ENCODE results near the gene TNS3.
"Not testable (repeated sequence)": the region's sequence is repeated elsewhere in the genome, so short reads cannot be mapped to it uniquely, and the experiment has no call there.

Gene TNS3

DNA sequence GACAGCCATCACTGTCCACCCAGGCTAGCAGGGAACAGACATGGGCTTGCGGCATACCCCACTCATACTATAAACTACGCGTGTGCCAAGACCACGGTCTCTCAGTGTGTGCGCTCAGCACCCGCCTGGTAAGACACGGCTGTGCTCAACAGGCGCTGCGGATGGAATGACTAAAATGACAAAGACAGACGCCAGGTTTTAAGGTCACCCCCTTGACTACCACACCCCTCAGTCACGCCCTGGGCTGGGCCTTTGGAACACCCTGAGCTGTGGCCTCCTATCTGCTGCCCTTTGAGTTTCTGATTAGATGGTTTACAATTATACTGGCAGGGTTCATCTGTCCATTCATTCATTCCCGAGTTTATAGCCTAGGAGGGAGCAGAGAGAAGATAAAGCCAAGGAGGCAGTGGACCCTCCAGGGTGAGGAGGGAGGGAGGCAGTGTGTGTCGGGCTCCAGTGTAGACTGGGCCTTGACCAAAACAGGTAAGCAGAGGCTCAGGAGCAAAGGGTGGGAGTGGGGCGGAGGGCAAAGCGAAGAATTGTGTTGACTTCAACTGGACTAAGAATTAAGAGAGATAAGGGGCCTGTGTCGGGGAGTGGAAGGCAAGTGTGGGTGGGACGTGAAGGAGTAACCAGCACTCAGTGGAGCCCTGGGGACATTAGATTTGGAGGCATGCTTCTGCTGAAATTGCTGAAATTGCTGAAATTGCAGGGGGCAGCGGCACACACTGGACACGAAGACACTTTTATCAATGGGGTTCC, 35.0 kb downstream of the TNS3 start:
- no peaks in the 10 kb centered on the region for H3K9me3 Mint-ChIP-seq
- no peak overlapping the region for H3K27ac Mint-ChIP-seq (ENCODE audit: low read depth)
- H3K4me1 Mint-ChIP-seq: no peaks in the 10 kb centered on the region
- H3K4me3 Mint-ChIP-seq: no peak overlapping the region
- no peaks in the 10 kb centered on the region for H3K27me3 Mint-ChIP-seq
- ATAC-seq (replicated peaks; ENCODE audit: extremely low read depth, poor library complexity, severe bottlenecking) (no peak), DNase-seq (ENCODE audit: low spot score in 2 of 2) (no peak)
- peaks cover 2% of the 10 kb centered on the region for H3K36me3 Mint-ChIP-seq (ENCODE audit: insufficient read depth)

DNA sequence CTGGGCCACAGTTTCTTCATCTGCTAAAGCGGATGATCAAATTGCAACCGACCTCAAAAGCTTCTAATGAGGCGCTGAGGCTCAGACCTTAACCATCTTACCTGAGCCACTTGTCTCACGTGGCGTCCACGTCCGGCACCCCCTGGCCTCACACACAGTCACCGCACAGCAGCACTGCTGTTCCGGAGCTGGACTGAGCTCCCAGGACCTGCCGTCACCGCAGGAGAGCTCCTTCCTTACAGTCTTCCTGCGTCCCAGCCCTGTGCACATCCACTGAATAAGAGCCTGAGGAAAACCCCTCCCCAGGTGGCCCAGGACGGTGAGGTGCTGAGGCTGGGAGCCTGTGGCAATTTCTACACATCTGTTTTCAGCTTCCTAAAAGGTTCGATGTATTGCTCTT, 35.7 kb downstream of the TNS3 start:
- no peak overlapping the region for H3K4me3 Mint-ChIP-seq
- no peaks in the 10 kb centered on the region for H3K9me3 Mint-ChIP-seq
- no peak for DNase-seq (ENCODE audit: low spot score in 2 of 2)
- no peak overlapping the region for H3K27ac Mint-ChIP-seq (ENCODE audit: low read depth)
- no peak for ATAC-seq (replicated peaks; ENCODE audit: extremely low read depth, poor library complexity, severe bottlenecking)
- peaks cover 2% of the 10 kb centered on the region for H3K36me3 Mint-ChIP-seq (ENCODE audit: insufficient read depth)
- H3K27me3 Mint-ChIP-seq: no peaks in the 10 kb centered on the region
- H3K4me1 Mint-ChIP-seq: no peaks in the 10 kb centered on the region

- no peak for DNase-seq (ENCODE audit: low spot score in 2 of 2)
- no peaks in the 10 kb centered on the region for H3K4me1 Mint-ChIP-seq
- no peak for ATAC-seq (replicated peaks; ENCODE audit: extremely low read depth, poor library complexity, severe bottlenecking)
- H3K4me3 Mint-ChIP-seq: no peak overlapping the region
- H3K27me3 Mint-ChIP-seq: no peaks in the 10 kb centered on the region
- H3K36me3 Mint-ChIP-seq (ENCODE audit: insufficient read depth): peaks cover 2% of the 10 kb centered on the region
- H3K27ac Mint-ChIP-seq (ENCODE audit: low read depth): no peak overlapping the region
- no peaks in the 10 kb centered on the region for H3K9me3 Mint-ChIP-seq
Measured at GRCh38 chr7:47544416-47544815, 37.5 kb downstream of the TNS3 start.

GRCh38 chr7:47543714-47544113, 38.2 kb downstream of the TNS3 start:
- no peak for ATAC-seq (replicated peaks; ENCODE audit: extremely low read depth, poor library complexity, severe bottlenecking)
- H3K36me3 Mint-ChIP-seq (ENCODE audit: insufficient read depth): peaks cover under 1% of the 10 kb centered on the region

DNA sequence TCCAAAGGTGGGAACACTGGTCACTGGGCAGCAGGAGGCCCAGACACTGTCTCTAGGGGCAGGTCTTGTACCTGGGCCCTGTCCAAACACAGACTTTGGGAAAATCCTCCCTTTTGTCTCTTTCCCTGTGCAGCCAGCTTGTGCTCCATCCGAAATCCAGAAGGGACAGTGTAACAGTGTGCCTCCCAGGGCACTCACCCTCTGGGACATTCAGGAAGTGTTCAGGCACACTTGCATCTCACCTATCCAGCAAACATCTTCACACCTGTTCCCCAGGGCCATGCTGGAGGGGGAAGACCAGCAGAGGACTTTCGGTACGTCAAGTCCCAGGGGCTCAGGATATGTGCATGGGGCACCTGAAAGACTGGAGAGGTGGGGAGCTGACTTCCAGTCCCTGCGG, 38.9 kb downstream of the TNS3 start:
- no peak overlapping the region for H3K27ac Mint-ChIP-seq (ENCODE audit: low read depth)

More at GRCh38 chr7:47543714-47544113, 38.2 kb downstream of the TNS3 start:
- H3K4me1 Mint-ChIP-seq: no peaks in the 10 kb centered on the region
- H3K27ac Mint-ChIP-seq (ENCODE audit: low read depth): no peak overlapping the region
- H3K9me3 Mint-ChIP-seq: no peaks in the 10 kb centered on the region
- no peak for DNase-seq (ENCODE audit: low spot score in 2 of 2)
- no peaks in the 10 kb centered on the region for H3K27me3 Mint-ChIP-seq
- H3K4me3 Mint-ChIP-seq: no peak overlapping the region

DNA sequence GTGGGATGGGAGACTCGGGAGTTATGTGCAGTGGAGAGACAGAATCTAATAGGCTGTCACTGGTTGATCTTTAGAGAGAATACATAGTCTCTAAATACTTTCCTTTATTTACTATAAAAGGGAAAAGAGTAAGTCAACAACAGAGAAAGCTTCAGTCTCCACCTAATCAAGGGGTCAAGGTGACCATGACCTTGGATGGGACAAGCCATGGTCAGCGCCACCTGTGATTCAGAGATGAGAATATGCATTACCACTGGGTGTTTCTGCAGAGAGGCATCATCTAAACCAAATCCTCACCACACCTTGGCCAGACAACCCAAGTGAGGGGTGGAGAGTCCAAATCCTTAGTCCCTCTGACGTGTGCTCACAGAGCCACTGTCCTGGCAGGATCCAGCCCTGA, 39.9 kb downstream of the TNS3 start:
- no peak for ATAC-seq (replicated peaks; ENCODE audit: extremely low read depth, poor library complexity, severe bottlenecking)
- no peak overlapping the region for H3K4me3 Mint-ChIP-seq
- no peak for DNase-seq (ENCODE audit: low spot score in 2 of 2)
- H3K27ac Mint-ChIP-seq (ENCODE audit: low read depth): no peak overlapping the region
- H3K27me3 Mint-ChIP-seq: no peaks in the 10 kb centered on the region
- no peaks in the 10 kb centered on the region for H3K36me3 Mint-ChIP-seq (ENCODE audit: insufficient read depth)
- no peaks in the 10 kb centered on the region for H3K9me3 Mint-ChIP-seq
- no peaks in the 10 kb centered on the region for H3K4me1 Mint-ChIP-seq

More for the DNA sequence above, 38.9 kb downstream of the TNS3 start:
- no peaks in the 10 kb centered on the region for H3K4me1 Mint-ChIP-seq
- no peak for DNase-seq (ENCODE audit: low spot score in 2 of 2)
- H3K4me3 Mint-ChIP-seq: no peak overlapping the region
- ATAC-seq (replicated peaks; ENCODE audit: extremely low read depth, poor library complexity, severe bottlenecking): no peak
- H3K9me3 Mint-ChIP-seq: no peaks in the 10 kb centered on the region
- no peaks in the 10 kb centered on the region for H3K27me3 Mint-ChIP-seq
- H3K36me3 Mint-ChIP-seq (ENCODE audit: insufficient read depth): no peaks in the 10 kb centered on the region

- not testable (repeated sequence) for H3K9me3 Mint-ChIP-seq; DNase-seq (ENCODE audit: low spot score in 2 of 2); H3K36me3 Mint-ChIP-seq (ENCODE audit: insufficient read depth); H3K4me3 Mint-ChIP-seq; ATAC-seq (replicated peaks; ENCODE audit: extremely low read depth, poor library complexity, severe bottlenecking); H3K4me1 Mint-ChIP-seq; H3K27ac Mint-ChIP-seq (ENCODE audit: low read depth); H3K27me3 Mint-ChIP-seq
Measured at GRCh38 chr7:47541485-47541884, 40.4 kb downstream of the TNS3 start.

DNA sequence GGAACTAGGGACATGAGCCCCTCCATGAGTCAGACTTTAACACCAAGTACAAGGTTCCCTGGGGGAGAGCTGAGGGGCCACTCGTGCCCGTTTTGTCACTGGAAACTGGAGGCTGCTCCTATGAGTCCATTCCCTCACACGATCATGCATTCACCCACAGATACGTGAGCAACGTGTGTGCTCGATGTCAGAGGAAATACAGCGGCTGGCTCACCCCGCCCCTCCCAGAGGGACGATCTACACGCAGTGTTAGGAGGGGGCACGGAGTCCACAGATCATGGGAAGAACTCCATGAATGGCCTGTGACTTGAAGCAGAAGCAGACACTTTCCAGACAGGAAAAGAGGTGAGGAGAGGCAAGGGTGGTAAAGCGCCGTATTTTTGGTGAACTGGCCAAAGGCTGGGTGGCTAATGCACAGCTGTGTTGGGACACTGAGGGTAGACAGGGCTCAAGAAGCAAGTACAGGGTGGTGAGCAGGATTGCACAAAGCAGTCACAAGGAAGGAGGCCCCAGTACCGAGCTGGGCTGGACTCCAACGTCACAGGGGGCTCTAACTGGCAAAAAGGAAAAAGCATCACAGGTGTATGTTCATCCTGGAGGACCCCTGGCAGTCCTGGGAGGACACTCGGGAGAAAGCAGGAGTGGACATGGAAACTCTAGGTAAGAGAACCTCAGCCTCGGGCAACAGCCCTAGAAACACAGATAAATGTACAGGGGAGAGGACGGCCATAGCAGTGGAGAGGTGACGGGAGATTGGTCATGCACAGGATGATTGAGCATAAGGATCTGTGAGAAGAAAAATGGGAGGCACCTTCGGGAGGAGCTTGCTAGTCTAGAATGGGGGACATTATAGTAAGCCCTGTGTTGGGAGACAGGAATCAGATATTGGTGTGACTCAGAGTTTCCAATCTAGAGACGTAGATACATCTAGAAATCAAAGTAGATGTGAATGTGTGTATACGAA, 41.2 kb downstream of the TNS3 start:
- ATAC-seq (replicated peaks; ENCODE audit: extremely low read depth, poor library complexity, severe bottlenecking) (no peak), DNase-seq (ENCODE audit: low spot score in 2 of 2) (no peak)
- no peak overlapping the region for H3K4me3 Mint-ChIP-seq
- no peaks in the 10 kb centered on the region for H3K36me3 Mint-ChIP-seq (ENCODE audit: insufficient read depth)
- no peak overlapping the region for H3K27ac Mint-ChIP-seq (ENCODE audit: low read depth)
- H3K9me3 Mint-ChIP-seq: no peaks in the 10 kb centered on the region
- H3K27me3 Mint-ChIP-seq: no peaks in the 10 kb centered on the region
- no peaks in the 10 kb centered on the region for H3K4me1 Mint-ChIP-seq

GRCh38 chr7:47540053-47540386, 41.9 kb downstream of the TNS3 start:
- no peak overlapping the region for H3K27ac Mint-ChIP-seq (ENCODE audit: low read depth)
- ATAC-seq (replicated peaks; ENCODE audit: extremely low read depth, poor library complexity, severe bottlenecking) (no peak), DNase-seq (ENCODE audit: low spot score in 2 of 2) (no peak)
- no peaks in the 10 kb centered on the region for H3K9me3 Mint-ChIP-seq
- H3K36me3 Mint-ChIP-seq (ENCODE audit: insufficient read depth): no peaks in the 10 kb centered on the region
- H3K4me1 Mint-ChIP-seq: no peaks in the 10 kb centered on the region
- H3K4me3 Mint-ChIP-seq: no peak overlapping the region
- H3K27me3 Mint-ChIP-seq: no peaks in the 10 kb centered on the region

DNA sequence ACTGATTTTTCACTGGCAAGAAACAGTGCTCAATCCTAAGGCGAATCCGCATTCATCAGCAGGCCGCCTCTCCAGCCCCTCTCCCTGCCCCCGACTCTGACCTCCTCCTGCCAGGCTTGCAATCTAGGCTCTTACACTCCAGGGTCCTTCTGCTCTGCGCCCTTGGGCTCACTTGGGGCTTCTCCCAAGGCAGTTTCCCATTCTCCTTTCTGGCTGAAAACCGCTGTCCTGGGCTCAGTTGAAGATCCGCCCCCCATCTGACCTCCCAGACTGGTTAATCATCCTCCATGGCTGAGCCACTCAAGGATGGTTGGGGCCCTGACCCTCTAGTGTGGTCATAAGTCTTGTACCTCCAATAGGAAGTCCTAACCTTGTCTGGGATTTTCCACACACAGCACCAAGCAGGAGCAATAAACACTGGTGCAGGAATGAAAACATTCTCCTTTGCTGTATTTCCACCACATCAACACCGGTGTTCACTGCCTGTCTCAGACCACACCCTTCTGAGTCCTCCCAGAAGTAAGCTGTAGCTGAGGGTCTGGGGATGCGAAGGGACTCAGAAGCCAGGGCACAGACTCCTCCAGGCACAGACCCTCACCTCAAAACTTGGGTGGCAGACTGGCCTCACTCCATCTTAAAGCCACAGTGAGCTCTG, 42.4 kb downstream of the TNS3 start:
- Mint-ChIP-seq H3K27ac (ENCODE audit: low read depth) (no peak overlapping the region), H3K4me3 (no peak overlapping the region), H3K27me3 (no peaks in the 10 kb centered on the region), H3K9me3 (no peaks in the 10 kb centered on the region), H3K36me3 (ENCODE audit: insufficient read depth) (no peaks in the 10 kb centered on the region), H3K4me1 (no peaks in the 10 kb centered on the region)
- no peak for ATAC-seq (replicated peaks; ENCODE audit: extremely low read depth, poor library complexity, severe bottlenecking)
- no peak for DNase-seq (ENCODE audit: low spot score in 2 of 2)

- Mint-ChIP-seq H3K36me3 (ENCODE audit: insufficient read depth) (no peaks in the 10 kb centered on the region), H3K9me3 (no peaks in the 10 kb centered on the region), H3K4me1 (no peaks in the 10 kb centered on the region), H3K27ac (ENCODE audit: low read depth) (no peak overlapping the region), H3K27me3 (no peaks in the 10 kb centered on the region), H3K4me3 (no peak overlapping the region)
- DNase-seq (ENCODE audit: low spot score in 2 of 2) (no peak), ATAC-seq (replicated peaks; ENCODE audit: extremely low read depth, poor library complexity, severe bottlenecking) (no peak)
Measured at GRCh38 chr7:47538846-47539311, 43.0 kb downstream of the TNS3 start.

DNA sequence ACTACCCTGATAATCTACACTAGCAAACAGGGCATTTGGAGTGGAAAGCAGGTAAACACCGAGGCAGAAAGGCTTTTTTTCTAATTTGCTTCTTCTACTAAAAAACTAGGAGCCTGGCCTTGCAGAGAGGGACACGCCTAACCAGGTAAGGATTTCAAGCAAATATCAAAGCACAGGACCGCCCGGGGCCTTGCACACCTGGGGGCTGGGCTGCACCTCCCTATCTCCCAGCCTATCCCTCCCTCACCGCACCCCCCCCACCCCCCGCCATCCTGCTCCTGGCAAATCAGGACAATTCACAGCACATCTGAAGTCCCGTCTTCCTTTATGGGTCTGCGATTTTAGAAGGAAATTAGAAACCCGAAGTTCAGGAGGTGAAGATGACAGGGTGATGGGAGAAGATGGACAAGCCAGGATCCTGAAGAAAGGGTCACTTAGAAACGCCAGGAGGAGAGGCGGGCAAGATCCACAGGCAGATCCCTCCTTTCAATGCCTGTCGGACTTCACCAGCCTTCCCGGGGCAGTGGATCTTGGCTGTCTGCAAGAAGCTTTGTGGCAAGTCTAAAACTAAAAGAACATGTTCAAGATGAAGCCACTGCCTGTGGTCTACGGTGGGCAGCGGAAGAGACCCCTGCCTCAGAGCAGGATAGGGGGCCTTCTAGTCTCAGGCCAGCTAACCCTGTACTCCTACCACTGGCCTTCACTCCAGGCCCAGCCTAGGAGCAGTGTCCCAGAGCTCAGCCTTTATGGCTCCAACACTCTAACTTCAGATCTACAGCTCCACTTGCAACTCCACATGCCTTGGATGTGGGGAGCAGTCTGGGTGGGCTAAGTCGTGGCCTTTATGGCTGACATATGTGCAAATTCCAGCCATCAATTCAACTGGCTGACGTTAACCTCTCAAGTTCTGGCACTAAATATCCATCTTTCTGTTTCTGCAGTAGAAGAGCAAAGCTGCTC, 43.9 kb downstream of the TNS3 start:
- H3K4me3 Mint-ChIP-seq: no peak overlapping the region
- no peaks in the 10 kb centered on the region for H3K36me3 Mint-ChIP-seq (ENCODE audit: insufficient read depth)
- no peak overlapping the region for H3K27ac Mint-ChIP-seq (ENCODE audit: low read depth)
- H3K4me1 Mint-ChIP-seq: no peaks in the 10 kb centered on the region
- no peaks in the 10 kb centered on the region for H3K27me3 Mint-ChIP-seq
- ATAC-seq (replicated peaks; ENCODE audit: extremely low read depth, poor library complexity, severe bottlenecking) (no peak), DNase-seq (ENCODE audit: low spot score in 2 of 2) (no peak)
- no peaks in the 10 kb centered on the region for H3K9me3 Mint-ChIP-seq

Data from central memory CD8-positive, alpha-beta T cell (primary cell).